DOHH2 (cell line): ENCODE measurements around the gene N4BP2.

ENCODE experiments used
- H3F3A ChIP-seq: fragments of 200-600 bp; sonication (generic), shearing (Covaris generic); 2 replicates; pipeline ENCODE4 v1.6.0; 2016; ENCODE audit warnings: antibody characterized with exemption, mild to moderate bottlenecking; ENCODE audit not compliant: control insufficient read depth, insufficient read depth
- H3K27ac ChIP-seq: fragments of 200-600 bp; sonication (generic); 2 replicates; pipeline ENCODE4 v1.5.1; 2014; ENCODE audit warnings: low read depth, mild to moderate bottlenecking, low read length, moderate library complexity
- H3K27me3 ChIP-seq: fragments of 200-600 bp; sonication (generic); 2 replicates; pipeline ENCODE4 v1.6.1; 2014; ENCODE audit warnings: mild to moderate bottlenecking, low read length, mixed read lengths; ENCODE audit not compliant: control insufficient read depth
- H3K36me3 ChIP-seq: fragments of 200-600 bp; sonication (generic); 2 replicates; pipeline ENCODE4 v1.6.1; 2014; ENCODE audit warnings: mild to moderate bottlenecking, low read length, moderate library complexity, mixed read lengths; ENCODE audit not compliant: control insufficient read depth
- H3K4me1 ChIP-seq: fragments of 200-600 bp; sonication (generic); 2 replicates; pipeline ENCODE4 v1.6.1; 2014; ENCODE audit warnings: mild to moderate bottlenecking, low read length, mixed read lengths; ENCODE audit not compliant: control insufficient read depth
- H3K4me2 ChIP-seq: fragments of 200-600 bp; sonication (generic); 2 replicates; pipeline ENCODE4 v1.6.0; 2014; ENCODE audit warnings: mild to moderate bottlenecking, low read length, moderate library complexity
- H3K4me3 ChIP-seq: fragments of 200-600 bp; sonication (generic); 2 replicates; pipeline ENCODE4 v1.5.1; 2014; ENCODE audit warnings: mild to moderate bottlenecking, low read length, mixed read lengths
- H3K79me2 ChIP-seq: fragments of 200-600 bp; sonication (generic); 2 replicates; pipeline ENCODE4 v1.6.1; 2014; ENCODE audit warnings: mild to moderate bottlenecking, low read length, mixed read lengths; ENCODE audit not compliant: control insufficient read depth
- H3K9me2 ChIP-seq: fragments of 200-600 bp; sonication (generic); replicated peaks from 2 replicates; pipeline ENCODE4 v1.6.1; 2014; ENCODE audit warnings: mild to moderate bottlenecking, low read length, mixed read lengths; ENCODE audit not compliant: control insufficient read depth
- H3K9me3 ChIP-seq: fragments of 200-600 bp; sonication (generic); 2 replicates; pipeline ENCODE4 v1.6.1; 2014; ENCODE audit warnings: antibody characterized with exemption, low read length, mixed read lengths; ENCODE audit not compliant: control insufficient read depth, insufficient read depth
- H4K20me1 ChIP-seq: fragments of 200-600 bp; sonication (generic); 2 replicates; pipeline ENCODE4 v1.6.0; 2014; ENCODE audit warnings: low read depth, mild to moderate bottlenecking, antibody characterized with exemption, low read length, moderate library complexity; ENCODE audit not compliant: control insufficient read depth, insufficient read depth
- CTCF ChIP-seq: fragments of 200-600 bp; sonication (generic); IDR thresholded peaks from one replicate; pipeline ENCODE4 v1.5.1; 2014; ENCODE audit warnings: antibody characterized with exemption, mild to moderate bottlenecking, low read depth, low read length; ENCODE audit not compliant: poor library complexity, severe bottlenecking
- EZH2phosphoT487 ChIP-seq: fragments of 200-600 bp; sonication (generic); IDR thresholded peaks from 2 replicates; pipeline ENCODE4 v1.6.1; 2017; ENCODE audit warnings: borderline replicate concordance, mild to moderate bottlenecking, antibody characterized with exemption, low read length, moderate library complexity, mixed read lengths

N4BP2 gene

DNA sequence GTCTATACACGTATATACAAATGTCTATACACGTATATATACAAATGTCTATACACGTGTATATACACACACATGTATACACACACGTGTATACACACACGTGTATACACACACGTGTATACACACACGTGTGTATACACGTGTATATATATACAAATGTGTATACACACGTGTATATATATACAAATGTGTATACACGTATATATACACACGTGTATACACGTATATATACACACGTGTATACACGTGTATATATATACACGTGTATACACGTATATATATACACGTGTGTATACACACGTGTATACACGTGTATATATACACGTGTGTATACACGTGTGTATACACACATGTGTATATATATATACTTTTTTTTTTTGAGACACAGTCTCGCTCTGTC, 23.9 kb upstream of the N4BP2 start:
- no peaks in the 10 kb centered on the region for H3F3A ChIP-seq
- H3K36me3 ChIP-seq = no peaks in the 10 kb centered on the region
- H4K20me1 ChIP-seq = no peaks in the 10 kb centered on the region
- no peaks in the 10 kb centered on the region for H3K27me3 ChIP-seq
- no peaks in the 10 kb centered on the region for H3K4me1 ChIP-seq
- no peak for TF ChIP-seq CTCF
- TF ChIP-seq EZH2phosphoT487 = no peak
- no peaks in the 10 kb centered on the region for H3K9me2 ChIP-seq
- no peak overlapping the region for H3K27ac ChIP-seq
- H3K4me2 ChIP-seq = no peak overlapping the region
- no peaks in the 10 kb centered on the region for H3K79me2 ChIP-seq
- H3K9me3 ChIP-seq = no peaks in the 10 kb centered on the region
- H3K4me3 ChIP-seq = no peak overlapping the region

DNA sequence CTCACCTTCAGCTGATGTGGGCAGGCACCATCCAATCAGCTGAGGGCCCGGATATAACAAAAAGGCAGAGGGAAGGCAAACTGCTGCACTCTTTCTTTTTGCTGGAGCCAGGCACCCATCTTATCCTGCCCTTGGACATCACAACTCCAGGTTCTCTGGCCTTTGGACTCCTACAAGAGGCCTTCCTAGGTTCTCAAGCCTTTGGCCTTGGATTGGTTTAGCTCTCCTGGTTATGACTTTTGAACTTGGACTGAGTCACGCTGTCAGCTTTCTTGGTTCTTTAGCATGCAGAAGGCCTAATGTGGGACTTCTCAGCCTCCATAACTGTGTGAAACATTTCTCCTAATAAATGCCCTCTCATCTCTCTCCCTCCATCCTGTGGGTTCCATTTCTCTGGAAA, 23.0 kb upstream of the N4BP2 start:
- H3K4me1 ChIP-seq = no peaks in the 10 kb centered on the region
- no peaks in the 10 kb centered on the region for H3F3A ChIP-seq
- H4K20me1 ChIP-seq = no peaks in the 10 kb centered on the region
- no peaks in the 10 kb centered on the region for H3K79me2 ChIP-seq
- no peak overlapping the region for H3K4me2 ChIP-seq
- no peaks in the 10 kb centered on the region for H3K36me3 ChIP-seq
- no peak overlapping the region for H3K27ac ChIP-seq
- no peaks in the 10 kb centered on the region for H3K9me3 ChIP-seq
- H3K4me3 ChIP-seq = no peak overlapping the region
- no peaks in the 10 kb centered on the region for H3K27me3 ChIP-seq
- TF ChIP-seq CTCF = no peak
- TF ChIP-seq EZH2phosphoT487 = no peak
- no peaks in the 10 kb centered on the region for H3K9me2 ChIP-seq

- Histone ChIP-seq H4K20me1 (no peaks in the 10 kb centered on the region), H3K9me2 (no peaks in the 10 kb centered on the region), H3K27me3 (no peaks in the 10 kb centered on the region), H3K9me3 (no peaks in the 10 kb centered on the region), H3F3A (no peaks in the 10 kb centered on the region), H3K79me2 (no peaks in the 10 kb centered on the region), H3K4me3 (no peak overlapping the region), H3K4me1 (no peaks in the 10 kb centered on the region), H3K36me3 (no peaks in the 10 kb centered on the region), H3K4me2 (no peak overlapping the region), H3K27ac (no peak overlapping the region)
- no peak for TF ChIP-seq EZH2phosphoT487
- TF ChIP-seq CTCF = no peak
Measured at GRCh38 chr4:40038977-40039376, 17.7 kb upstream of the N4BP2 start.

- no peaks in the 10 kb centered on the region for H3K4me1 ChIP-seq
- TF ChIP-seq CTCF = no peak
- no peak for TF ChIP-seq EZH2phosphoT487
- H3K27ac ChIP-seq = no peak overlapping the region
- no peaks in the 10 kb centered on the region for H3K36me3 ChIP-seq
- no peak overlapping the region for H3K4me3 ChIP-seq
- no peaks in the 10 kb centered on the region for H3K9me3 ChIP-seq
- no peaks in the 10 kb centered on the region for H3F3A ChIP-seq
- no peaks in the 10 kb centered on the region for H3K79me2 ChIP-seq
- H3K27me3 ChIP-seq = no peaks in the 10 kb centered on the region
- no peaks in the 10 kb centered on the region for H3K9me2 ChIP-seq
- H3K4me2 ChIP-seq = no peak overlapping the region
- H4K20me1 ChIP-seq = no peaks in the 10 kb centered on the region
Measured at GRCh38 chr4:40040908-40041307, 15.7 kb upstream of the N4BP2 start.
